ENCODE measurements around the gene HOXA7. TPM values are rescaled to one million over a fixed set of nuclear protein-coding genes. Genes with fewer than 3 reads are reported as not detected.

HOXA7 gene
- total RNA-seq, 1 donor = not detected

DNA sequence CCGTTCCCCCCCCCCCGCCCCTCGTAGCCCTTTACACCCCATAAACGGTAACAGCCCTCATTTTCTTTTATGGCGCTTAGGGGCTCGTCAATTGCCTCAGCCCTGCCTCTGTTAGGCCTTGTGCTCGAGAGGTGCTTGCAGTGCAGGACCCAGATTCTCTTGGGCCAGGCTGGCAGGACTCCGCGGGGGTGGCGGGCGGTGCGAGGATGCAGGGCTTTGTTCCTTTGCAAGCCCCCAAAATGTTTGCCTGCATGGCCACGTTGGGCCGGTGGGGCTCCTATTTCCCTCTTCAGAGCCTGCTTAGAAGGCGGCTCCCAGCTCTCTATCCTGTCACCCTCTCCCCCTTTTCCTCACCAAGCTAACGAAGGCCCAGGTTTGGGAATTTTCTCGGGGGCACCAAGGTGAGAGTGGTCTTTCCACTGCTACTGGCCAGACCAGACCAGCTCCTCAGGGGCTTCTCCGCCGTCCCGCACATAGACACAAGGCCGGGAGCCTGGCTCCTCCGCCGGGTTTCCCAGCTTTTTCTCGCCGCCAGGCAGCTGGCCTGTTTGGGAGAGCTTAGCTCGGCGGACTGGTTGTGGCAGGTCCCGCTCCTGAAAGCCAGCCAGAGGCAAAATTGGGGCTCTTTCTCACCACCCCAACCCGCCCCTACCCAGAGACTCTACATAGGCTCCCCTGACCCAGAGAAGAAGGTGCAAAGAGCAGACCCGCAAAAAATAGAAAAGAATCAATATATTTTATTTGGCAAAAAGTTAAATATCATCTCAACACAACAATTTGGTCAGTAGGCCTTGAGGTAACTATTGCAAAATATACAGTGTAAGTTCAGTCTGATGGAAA is 5.5 kb upstream of the HOXA7 start:
- no peak for TF ChIP-seq CTCF (IDR thresholded peaks at IDR 0.05; ENCODE audit: insufficient read depth, low read length)
- DNase-seq (ENCODE audit: low read depth) = no peak
- no peak overlapping the region for H3K4me3 ChIP-seq (ENCODE audit: low read depth, low read length)

DNA sequence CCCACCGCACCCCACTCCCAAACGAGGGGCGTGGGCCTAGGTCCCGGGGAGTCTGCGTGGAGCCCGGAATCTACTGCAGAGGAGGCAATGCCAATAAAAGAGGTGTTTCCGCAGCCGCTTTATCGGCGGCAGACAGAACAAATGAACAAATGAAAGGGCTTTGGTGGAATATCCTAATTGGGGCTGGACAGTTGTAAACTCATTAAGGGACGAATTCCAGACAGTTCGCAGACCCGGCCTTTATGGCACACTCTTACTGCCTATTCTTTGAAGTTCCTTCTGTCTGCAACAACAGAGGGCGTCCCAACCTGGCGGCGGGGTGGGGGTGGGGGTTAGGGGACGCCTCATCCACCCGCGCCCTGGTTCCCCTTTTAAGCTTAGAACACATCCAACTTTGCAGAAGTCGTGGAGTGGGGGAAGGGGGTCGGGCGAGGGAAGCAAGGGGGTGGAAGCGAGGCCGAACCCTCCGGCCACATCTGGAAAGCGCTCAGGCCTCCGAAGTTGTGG is 4.8 kb upstream of the HOXA7 start:
- no peak for TF ChIP-seq CTCF (IDR thresholded peaks at IDR 0.05; ENCODE audit: insufficient read depth, low read length)
- DNase-seq (ENCODE audit: low read depth) = no peak
- H3K4me3 ChIP-seq (ENCODE audit: low read depth, low read length) = peak overlapping the region; percentile 67

DNA sequence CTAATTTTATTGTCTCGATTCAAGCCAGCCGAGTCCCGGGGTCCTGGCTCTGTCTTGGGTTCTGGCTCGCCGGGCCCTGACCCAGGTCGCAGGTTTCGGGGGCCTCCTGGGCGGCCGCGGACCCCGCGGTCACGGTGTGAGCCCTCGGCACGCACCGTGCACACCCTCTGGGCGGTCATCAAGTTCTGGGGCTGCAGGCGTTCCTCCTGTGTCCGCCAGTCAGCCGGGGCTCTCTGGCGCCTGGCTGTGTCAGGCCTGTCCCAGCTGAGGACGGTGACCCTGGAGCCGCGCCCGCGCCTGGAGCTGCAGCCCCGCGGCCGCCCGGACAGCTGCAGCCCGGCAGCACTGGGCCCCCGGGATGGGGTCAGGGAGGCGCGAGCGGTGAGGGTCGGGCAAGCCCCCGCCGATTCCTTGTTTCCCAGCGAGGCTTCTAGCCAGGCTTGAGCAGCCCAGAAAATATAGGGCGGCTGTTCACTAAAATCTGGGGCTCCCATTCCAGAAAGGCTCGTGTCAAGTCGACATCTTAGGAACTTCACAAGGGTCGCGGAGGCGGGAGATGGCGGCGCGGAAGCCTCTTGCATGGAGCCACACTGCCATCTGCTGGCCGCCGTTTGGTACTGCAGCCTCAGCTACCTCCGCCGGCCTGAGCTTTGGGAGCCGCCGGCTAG is 4.2 kb upstream of the HOXA7 start:
- DNase-seq (ENCODE audit: low read depth) = peak; percentile 78
- H3K4me3 ChIP-seq (ENCODE audit: low read depth, low read length) = peak overlapping the region; percentile 67
- peak; percentile 96 for TF ChIP-seq CTCF (IDR thresholded peaks at IDR 0.05; ENCODE audit: insufficient read depth, low read length)

- DNase-seq (ENCODE audit: low read depth) = no peak
- H3K4me3 ChIP-seq (ENCODE audit: low read depth, low read length) = no peak overlapping the region
- TF ChIP-seq CTCF (IDR thresholded peaks at IDR 0.05; ENCODE audit: insufficient read depth, low read length) = no peak
These were observed 3.7 kb upstream of the HOXA7 start for GRCh38 chr7:27160145-27160545.

GRCh38 chr7:27159266-27160144 is 3.0 kb upstream of the HOXA7 start:
- no peak overlapping the region for H3K4me3 ChIP-seq (ENCODE audit: low read depth, low read length)
- no peak for TF ChIP-seq CTCF (IDR thresholded peaks at IDR 0.05; ENCODE audit: insufficient read depth, low read length)
- DNase-seq (ENCODE audit: low read depth) = no peak

- no peak for DNase-seq (ENCODE audit: low read depth)
- no peak for TF ChIP-seq CTCF (IDR thresholded peaks at IDR 0.05; ENCODE audit: insufficient read depth, low read length)
- H3K4me3 ChIP-seq (ENCODE audit: low read depth, low read length) = no peak overlapping the region
These were observed 2.2 kb upstream of the HOXA7 start for GRCh38 chr7:27158436-27159265.

All from fibroblast of the aortic adventitia (primary cell).